CD4-positive, alpha-beta T cell treated with Interleukin-21 for 1 hour (primary cell): ENCODE data around the gene LAIR2.
A peak's percentile ranks its signal among the peaks of the same experiment; 100 is the strongest.
"Not testable (repeated sequence)": the region's sequence is repeated elsewhere in the genome, so short reads cannot be mapped to it uniquely, and the experiment has no call there.

Source experiments
- DNase-seq: peaks from one replicate; pipeline ENCODE4 v3.0.0-alpha.2; 2020

The LAIR2 gene

DNA sequence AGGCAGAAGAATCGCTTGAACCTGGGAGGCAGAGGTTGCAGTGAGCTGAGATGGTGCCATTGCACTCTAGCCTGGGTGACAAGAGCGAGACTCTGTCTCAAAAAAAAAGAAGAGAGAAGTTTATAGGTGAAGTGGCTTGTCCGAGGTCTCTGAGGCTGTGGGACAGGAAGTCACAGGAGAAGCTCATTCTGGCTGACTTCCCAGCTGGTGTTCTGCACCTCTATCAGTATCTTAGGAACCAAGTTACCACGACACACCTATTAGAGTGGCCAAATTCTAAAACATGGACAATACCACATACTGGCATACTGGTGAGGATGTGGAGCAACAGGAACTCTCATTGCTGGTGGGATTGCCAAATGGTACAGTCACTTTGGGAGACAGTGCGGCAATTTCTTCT is 7.3 kb upstream of the LAIR2 start:
- not testable (repeated sequence) for DNase-seq

DNA sequence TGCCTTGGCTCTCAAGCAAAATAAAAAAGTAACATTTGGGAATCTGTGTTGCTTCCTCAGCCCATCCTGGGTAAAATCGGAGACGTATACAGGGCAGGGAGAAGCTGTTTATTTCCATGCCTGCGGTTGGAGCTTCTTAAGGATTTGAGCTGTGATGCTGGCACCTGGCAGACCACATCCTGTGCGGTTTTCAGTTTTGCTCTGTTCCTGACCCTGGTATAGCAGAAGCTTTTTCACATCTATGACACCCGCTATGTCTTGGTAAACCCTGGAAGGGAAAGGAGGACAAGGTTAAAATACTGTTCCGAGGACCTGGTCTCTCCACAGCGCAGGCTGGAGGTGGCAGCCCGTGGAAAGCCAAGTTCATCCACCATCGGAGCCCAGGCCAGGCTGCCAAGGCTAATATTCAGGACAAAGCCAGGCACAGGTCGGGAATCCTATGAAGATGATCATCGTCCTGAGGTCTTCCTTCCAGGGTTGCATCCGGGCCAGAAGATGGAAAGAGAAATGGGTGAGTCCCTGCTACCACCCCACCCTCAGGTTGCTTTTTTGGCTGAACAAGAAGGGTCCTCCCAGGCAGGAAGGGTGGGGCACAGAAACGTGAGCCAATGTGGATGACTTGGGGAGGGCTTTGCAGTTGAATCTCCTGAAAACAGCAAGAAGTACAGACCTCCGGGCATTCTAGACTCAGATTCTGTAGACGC is 4.7 kb upstream of the LAIR2 start:
- peak; percentile 27 for DNase-seq

DNA sequence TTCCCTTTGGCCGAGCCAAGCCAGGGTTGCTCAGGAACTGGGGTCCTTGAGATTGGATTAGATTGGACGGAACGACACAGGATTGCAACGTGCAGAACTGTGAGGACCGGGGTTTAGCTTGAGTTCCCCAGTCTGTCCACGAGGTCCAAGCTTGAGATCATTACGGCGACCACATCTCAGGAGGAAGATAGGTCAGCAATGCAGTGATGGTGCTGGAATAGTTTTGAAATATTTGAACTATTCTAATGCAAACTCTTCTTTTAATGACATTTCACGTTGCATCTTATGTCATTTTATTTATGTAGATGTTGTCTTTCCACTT is 4.2 kb upstream of the LAIR2 start:
- not testable (repeated sequence) for DNase-seq

DNA sequence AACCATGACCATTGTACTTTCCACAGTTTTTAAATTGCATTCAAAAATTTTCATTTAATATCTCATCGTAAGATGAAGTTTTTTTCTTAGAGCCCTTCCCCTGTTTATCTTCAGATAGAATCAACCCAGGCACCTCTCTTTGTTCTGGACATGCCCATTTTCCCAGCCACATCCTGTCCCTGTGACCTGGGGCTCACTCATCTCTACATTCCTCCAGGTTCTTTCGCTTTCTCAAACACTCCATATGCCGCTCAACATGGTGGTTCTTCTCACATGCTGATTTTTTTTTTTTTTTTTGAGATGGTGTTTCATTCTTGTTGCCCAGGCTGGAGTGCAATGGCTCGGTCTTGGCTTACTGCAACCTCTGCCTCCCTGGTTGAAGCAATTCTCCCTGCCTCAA is 2.9 kb downstream of the LAIR2 start:
- not testable (repeated sequence) for DNase-seq

DNA sequence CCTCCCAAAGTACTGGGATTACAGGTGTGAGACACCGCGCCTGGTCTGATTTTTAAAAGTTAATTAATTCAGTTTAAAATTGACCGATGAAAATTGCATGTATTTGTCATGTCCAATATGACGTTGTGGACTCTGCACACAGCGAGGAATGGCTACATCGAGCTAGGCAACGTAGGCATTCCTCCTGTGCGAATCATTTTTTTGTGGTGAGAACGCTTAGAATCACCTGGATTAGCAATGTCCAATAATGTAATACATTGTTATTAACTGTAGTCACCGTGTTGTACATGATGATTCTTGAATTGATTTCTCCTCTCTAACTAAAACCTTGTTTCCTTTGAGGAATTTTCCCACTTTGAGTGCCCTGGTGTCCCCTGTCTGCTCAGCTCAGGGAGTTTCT is 3.4 kb downstream of the LAIR2 start:
- no peak for DNase-seq

DNA sequence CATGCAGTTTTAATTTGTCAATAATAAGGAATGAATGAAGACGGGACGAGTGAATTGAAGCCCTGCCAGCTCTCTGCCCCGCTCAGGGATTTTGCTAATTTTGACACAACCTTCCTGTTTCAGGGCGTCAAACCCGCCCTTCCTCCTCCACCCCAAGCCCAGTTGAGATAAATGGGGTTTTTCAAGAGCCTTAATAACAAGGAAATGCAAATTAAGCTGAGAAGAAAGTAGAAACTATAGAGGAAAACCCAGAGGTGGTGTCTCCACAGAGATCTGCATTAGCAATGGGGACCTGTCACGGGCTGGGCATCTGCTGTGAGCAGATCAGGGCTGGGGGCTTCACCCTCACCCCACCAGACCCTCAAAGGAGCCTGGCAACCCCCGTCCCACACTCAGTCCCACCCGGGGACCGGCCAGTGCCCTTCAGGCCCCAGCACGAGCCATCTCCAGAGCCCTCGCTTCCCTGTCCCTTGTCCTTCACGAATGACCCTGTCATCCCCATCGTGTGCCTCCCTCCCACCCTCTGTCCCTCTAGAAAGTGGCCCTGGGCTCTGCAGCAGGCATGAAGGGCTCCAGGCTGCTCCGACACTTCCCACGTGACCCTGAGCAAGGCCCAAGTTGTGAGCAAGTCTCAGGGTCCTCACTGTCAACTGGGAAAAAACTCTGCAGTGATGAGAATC is 4.5 kb downstream of the LAIR2 start:
- DNase-seq: not testable (repeated sequence)

DNA sequence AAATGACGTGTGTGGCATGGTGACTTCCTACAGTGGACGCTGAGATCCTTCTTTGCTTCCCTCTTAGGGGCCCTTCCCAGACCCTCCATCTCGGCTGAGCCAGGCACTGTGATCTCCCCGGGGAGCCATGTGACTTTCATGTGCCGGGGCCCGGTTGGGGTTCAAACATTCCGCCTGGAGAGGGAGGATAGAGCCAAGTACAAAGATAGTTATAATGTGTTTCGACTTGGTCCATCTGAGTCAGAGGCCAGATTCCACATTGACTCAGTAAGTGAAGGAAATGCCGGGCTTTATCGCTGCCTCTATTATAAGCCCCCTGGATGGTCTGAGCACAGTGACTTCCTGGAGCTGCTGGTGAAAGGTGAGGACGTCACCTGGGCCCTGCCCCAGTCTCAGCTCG is 5.2 kb downstream of the LAIR2 start:
- no peak for DNase-seq

DNA sequence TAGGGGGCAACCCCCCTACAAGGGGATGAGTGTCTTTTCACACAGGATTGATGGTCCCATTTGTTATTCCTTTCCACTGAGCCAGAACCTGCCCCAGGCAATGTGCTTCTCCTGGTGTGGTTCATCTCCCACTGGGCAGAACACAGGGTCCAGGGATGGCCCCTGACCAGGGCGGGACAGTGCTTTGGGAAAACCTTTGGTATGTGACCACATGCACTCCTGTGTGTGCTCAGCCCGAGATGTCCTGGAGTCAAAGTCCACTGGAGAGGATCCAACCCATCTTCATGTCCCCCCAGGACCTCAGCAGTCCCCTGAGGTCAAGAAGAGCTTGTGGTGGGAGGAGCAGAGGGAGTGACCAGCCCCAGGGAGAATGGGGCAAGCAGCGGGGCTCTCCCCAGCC is 5.9 kb downstream of the LAIR2 start:
- not testable (repeated sequence) for DNase-seq

DNA sequence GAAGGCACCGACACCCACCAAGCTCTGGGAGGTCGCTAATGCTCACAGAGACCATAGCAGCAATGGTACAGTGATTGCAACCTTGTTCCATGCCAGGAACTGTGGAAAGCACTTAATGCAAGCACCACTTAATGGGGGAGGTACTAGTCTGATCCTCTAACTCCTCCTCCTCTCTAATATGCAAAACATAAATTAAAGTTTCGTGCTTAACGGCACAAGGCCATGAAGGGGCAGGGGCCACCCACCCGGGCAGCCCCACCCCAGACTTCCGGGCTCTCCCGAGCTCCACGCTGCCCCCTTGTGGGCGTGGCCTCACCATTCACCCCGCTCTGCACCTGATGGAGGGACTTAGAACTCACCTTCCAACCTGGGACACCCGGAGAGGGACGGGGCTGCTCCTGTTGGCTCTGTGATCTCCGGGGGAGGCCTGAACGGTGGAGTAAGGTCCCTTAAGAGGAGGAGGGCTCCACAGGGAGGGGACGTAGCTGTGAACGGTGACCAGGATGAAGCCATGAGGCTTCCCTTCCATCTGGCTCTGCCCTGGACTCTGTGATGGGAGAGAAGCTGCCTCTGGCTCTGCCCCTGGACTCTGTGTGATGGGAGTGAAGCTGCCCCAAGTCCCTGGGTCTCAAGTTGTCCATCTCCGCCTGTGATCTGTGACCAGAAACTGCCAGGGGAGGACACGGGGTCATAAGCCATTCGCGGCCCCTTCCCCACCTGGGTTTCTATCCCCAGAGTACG is 6.7 kb downstream of the LAIR2 start:
- not testable (repeated sequence) for DNase-seq

DNA sequence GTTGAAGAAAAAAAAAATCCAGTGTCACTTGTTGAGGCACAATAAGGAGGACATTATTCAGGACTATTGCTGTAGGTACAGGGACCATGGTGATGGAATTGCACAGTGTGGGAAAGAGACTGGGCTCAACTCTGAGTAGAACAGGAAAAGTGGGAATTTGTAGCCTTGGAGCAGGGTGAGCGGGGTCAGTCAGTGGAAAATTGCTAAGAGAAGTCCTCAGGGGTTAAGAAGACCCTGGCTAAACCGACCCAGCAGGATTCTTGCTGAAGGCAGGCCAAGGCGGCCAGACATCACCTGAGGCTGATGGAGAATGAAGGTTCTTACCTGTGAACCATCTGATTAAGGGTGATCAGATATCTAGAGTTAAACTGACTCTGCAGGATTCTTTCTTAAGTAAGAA is 12.5 kb downstream of the LAIR2 start:
- DNase-seq: no peak

DNA sequence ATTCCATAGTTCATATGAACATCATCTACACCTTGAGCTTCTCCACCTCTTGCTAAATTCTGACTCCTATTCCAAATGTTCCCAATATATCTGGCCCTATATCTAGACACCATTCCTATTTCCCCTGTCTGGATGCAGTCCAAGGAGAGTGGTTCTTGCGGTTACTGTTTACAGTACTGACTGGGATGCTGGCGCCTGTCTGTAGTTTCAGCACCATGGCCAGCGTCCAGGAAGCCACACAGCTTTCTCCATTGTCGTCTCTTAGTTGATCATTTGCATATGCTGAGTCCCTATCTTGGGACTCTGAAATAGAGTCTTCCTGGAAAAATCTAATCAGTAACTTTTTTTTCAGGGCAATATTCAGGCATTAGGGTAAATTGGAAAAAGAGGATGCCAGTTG is 14.9 kb downstream of the LAIR2 start:
- peak; percentile 53 for DNase-seq

DNA sequence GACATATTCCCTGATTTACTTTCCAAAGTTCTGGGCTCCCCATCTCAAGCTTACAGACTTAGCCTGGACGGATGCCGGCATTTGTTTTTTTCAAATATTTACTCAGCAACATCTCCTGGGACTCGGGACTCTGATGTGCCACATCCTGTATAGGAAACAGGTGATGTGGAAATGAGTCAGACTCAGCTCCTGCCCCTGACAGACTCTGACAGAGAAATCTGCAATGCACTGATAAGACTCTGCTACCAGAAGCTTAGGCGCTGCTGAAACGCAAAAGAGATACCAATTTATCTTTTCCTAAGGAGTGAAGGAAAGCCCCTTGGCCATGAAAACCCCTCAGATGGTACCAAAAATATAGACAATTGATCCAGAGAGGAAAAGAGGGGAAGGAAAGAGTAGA is 16.2 kb downstream of the LAIR2 start:
- no peak for DNase-seq

DNA sequence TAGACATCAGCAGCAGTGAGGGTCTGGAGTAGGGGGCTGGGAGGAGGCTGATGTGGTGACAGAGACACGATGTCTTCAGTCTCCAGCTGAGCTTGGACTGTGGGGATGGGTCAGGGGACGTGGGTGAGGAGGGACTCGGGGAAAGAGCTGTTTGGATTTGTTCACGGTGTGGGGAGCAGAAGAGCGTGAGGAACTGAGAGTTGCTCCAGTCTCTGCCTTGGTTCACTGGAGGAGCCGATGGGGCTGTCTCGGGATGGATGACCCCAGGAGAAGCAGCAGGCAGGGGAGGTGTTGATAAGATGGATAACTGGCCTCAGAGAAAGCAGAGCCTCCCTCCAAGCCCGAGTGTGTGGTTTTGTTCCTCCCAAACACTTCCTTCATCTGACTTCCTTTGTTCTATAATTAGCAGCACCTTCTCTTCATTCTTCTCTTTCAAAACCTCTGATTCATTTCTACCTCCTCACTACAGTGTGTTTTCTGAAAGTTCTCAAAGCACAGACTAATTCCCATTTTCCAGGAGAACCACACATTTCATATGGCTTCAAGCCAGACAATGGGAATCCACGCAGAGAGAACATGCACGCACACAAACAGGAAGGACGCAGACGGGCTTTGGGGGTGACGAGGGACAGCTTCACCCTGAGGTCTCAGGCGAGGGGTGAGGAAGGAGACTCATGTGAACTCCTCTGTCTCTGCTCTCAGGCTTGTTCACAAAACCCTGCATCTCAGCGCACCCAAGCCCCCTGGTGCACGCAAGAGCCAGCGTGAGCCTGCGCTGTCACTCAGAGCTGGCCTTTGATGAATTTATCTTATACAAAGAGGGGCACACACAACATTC is 18.6 kb downstream of the LAIR2 start:
- DNase-seq: no peak

DNA sequence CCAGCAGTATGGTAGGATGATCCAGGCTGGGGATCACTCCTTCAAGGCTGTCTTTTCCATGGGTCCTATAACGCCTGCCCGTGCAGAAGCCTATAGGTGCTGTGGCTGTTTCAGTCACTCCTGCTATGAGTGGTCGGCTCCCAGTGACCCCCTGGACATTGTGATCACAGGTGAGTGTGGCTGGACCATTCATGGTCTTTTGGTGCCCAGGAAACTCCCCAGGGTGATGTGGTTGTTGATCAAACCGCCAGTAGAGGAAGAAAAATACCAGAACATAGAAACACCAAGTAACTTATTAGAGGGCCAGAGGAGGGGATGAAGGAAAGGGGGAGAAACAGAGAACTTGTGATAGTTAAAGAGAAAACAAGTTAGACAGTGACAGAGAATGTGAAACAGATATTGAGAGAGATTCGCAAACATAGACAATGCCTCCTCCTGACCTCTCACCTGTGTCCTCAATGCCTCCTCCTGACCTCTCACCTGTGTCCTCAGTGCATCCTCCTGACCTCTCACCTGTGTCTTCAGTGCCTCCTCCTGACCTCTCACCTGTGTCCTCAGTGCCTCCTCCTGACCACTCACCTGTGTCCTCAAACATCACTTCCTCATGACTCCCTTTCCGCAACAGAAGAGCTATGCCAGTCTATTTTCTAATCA is 19.4 kb downstream of the LAIR2 start:
- no peak for DNase-seq

DNA sequence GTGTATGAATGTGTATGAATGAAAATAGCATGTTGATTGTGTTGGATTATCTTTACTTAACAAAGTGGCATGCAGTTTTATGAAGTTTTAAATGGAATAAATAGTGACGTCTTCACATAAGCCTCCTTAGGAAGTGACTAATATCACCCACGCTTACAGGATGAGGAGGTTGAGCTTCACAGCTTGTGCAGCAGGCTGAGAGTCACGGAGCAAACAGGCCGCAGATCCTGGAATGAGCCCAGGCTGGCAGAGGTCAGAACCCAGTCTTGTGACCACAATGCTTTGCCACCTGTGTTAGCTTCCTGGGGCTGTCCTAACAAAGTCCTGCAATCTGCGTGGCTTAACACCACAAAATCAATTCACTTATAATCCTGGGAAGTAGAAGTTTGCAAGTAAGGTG is 20.8 kb downstream of the LAIR2 start:
- DNase-seq: no peak

DNA sequence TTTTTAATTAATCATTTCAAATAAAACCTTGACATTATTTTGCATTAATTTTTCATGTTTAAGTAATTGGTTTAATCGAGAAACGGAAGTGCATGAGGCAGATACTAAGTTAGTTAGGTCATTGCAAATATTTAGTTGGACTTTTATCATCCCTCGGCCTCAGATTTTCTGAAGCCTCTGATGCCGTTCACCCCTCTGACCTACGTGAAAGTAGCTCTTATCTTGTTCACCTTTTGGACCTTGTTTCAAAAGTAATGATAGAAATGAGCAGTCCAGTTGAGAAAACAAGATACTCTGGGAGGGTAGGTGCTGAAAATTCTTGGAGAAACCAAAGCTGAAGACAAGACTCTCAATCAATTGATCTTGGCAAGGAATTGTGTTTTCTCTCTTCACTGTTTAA is 23.0 kb downstream of the LAIR2 start:
- DNase-seq: no peak

DNA sequence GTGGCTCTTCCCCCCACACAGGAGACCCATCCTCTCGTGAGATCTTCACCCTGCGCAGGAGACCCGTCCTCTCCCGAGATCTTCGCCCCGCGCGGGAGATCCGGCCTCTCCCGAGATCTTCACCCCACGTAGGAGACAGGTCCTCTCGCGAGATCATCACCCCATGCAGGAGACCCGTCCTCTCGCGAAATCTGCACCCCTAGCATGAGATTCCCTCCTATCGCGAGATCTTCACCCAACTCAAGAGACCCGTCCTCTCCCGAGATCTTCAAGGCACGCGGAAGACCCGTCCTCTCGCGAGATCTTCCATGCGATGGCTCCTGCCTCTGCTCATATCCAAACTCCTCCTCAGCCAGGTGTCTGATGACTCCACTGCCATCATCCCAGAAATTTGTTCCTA is 24.3 kb downstream of the LAIR2 start:
- DNase-seq: no peak

DNA sequence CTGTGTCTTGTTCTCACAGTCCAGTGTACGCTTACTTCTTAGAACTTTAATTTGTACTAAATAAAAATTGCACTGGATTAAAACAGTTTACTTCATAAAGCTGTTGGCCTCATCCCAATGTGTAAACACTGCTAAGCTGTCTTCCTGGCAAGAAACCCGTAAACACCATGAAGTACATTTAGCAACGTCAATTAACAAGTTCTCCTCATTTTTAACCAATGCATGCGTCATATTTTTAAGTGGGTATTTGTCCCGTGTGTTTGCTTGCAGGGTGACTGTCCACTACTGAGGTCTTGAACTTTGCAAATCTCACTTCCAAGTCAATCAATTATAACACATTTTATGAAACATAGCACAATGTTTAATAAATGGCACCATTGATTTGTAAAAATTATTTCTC is 28.2 kb downstream of the LAIR2 start:
- no peak for DNase-seq

DNA sequence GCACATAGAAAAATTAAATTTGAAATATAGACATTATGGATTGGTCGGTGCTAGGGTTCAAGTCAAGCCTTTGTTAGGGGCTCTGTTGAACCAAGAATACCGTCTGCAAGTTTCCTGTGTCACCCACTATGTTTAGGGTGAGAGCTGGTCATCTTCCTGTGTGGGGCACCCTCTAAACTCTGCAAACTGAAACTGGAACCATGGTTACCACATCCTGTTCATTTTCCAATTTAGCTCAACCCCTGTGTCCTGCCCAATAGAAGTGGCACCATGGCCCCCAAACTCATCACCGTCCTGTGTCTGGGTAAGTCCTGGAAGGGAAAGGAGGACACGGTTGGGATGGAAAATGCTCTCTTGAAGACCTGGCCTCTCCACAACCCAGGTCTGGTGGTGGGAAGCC is 29.9 kb downstream of the LAIR2 start:
- DNase-seq: peak; percentile 28

DNA sequence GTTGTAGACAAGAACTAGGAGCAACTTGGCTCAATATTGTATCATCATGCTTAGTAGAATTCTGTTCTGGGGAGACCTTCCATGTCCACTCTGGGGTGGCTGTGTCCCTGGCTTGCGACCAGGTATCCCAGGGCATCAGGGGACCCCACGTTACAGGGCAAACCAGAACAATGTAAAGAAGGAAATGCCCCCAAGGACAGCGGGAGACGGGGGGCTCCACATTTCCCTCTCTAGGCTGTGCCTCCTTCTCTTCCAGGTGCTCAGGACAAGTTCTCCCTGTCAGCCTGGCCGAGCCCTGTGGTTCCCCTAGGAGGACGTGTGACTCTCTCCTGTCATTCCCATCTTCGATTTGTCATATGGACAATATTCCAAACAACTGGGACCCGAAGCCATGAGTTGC is 30.8 kb downstream of the LAIR2 start:
- DNase-seq: no peak

DNA sequence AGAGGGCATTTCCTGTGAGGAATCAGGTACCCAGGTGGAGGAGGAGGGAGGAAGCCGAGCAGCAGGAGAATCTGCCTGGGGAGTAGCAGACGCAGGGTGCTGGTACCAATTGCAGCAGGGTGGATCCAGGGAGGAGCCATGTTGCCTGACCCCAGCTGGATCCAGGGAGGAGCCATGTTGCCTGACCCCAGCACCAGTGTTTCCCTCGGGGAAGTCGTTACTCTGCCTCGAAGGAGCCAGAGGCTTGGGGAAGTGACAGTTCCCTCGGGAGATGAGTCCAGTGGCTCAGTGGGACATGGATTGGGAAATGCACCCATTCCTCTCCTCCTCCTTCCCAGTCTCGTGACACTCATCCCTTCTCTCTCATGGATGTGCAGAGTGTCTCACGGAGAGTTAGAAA is 31.5 kb downstream of the LAIR2 start:
- no peak for DNase-seq

DNA sequence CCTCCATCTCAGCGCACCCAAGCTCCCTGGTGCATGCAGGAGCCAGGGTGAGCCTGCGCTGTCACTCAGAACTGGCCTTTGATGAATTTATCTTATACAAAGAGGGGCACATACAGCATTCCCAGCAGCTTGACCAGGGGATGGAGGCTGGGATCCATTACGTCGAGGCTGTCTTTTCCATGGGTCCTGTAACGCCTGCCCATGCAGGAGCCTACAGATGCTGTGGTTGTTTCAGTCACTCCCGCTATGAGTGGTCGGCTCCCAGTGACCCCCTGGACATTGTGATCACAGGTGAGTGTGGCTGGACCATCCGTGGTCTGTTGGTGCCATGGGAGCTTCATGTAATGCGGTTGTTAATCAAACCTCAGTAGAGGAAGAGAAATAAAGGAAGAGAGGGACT is 33.0 kb downstream of the LAIR2 start:
- no peak for DNase-seq

DNA sequence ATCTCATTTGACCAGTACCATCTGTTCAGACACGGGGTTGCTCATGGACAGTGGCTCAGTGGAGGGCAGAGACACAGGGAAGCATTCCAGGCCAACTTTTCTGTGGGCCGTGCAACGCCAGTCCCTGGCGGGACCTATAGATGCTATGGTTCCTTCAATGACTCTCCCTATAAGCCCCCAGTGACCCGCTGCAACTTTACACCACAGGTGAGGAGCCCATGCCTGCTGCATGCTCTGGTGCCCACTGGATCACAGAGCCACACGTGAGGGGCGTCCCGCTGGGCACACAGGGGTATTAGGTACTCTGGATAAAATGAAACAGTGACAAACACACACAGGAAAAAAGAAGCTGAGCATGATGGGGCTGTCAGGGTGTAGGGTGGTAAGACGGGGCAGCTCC is 34.3 kb downstream of the LAIR2 start:
- no peak for DNase-seq
